PFSK-1 (cell line): ENCODE results near the gene PHF2.

Experiments used
- FOXP2 ChIP-seq: optimal IDR thresholded peaks from 2 replicates; pipeline ENCODE3; 2011; ENCODE audit warnings: borderline replicate concordance, control low read depth, inconsistent platforms; ENCODE audit not compliant: insufficient read depth; ENCODE audit errors: extremely low read length, extremely low read depth
- POLR2AphosphoS5 ChIP-seq: IDR thresholded peaks from 2 replicates; pipeline ENCODE4 v1.6.1; 2012; ENCODE audit warnings: low read depth, mild to moderate bottlenecking, control low read depth, low read length, moderate library complexity
- SIN3A ChIP-seq: IDR thresholded peaks from 2 replicates; pipeline ENCODE4 v1.6.1; 2012; ENCODE audit warnings: mild to moderate bottlenecking, low read length, moderate library complexity, borderline replicate concordance; ENCODE audit not compliant: insufficient read depth
- TAF1 ChIP-seq: IDR thresholded peaks from 2 replicates; pipeline ENCODE4 v1.6.1; 2012; ENCODE audit warnings: low read length, control low read depth, borderline replicate concordance; ENCODE audit not compliant: insufficient read depth
- TF ChIP-seq, protein P1 (sequence below), 2 experiments: IDR thresholded peaks; 2 replicates each; pipeline versions ENCODE4 v1.6.1 to v1.8.0; 2011 to 2012; ENCODE audit warnings: low read depth in 2 of 2, low read length in 2 of 2, control low read depth in 1 of 2, inconsistent platforms in 1 of 2, mild to moderate bottlenecking in 1 of 2, moderate library complexity in 1 of 2; ENCODE audit not compliant: insufficient read depth in 1 of 2

PHF2 gene

DNA sequence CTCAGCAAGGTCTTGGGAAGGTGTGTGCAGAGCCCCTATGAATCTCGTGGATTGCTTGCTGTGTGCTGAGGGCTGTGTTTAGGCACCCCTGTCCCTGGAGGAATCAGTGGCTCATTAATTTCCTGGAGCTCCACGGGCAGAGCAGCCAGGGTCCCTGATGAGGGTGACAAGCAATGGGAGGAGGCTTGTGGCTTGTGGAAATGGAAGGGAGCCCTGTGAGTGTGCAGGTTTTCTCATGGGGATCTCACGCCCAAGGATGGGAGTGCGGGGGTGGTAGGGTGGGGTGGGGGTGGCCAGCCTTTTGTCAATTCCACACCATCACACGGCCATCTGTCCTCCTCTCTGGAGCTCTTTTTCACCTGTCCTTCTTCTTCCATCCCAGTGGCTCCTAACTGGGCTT lies 25.3 kb downstream of the PHF2 start:
- TF ChIP-seq, protein P1, sequence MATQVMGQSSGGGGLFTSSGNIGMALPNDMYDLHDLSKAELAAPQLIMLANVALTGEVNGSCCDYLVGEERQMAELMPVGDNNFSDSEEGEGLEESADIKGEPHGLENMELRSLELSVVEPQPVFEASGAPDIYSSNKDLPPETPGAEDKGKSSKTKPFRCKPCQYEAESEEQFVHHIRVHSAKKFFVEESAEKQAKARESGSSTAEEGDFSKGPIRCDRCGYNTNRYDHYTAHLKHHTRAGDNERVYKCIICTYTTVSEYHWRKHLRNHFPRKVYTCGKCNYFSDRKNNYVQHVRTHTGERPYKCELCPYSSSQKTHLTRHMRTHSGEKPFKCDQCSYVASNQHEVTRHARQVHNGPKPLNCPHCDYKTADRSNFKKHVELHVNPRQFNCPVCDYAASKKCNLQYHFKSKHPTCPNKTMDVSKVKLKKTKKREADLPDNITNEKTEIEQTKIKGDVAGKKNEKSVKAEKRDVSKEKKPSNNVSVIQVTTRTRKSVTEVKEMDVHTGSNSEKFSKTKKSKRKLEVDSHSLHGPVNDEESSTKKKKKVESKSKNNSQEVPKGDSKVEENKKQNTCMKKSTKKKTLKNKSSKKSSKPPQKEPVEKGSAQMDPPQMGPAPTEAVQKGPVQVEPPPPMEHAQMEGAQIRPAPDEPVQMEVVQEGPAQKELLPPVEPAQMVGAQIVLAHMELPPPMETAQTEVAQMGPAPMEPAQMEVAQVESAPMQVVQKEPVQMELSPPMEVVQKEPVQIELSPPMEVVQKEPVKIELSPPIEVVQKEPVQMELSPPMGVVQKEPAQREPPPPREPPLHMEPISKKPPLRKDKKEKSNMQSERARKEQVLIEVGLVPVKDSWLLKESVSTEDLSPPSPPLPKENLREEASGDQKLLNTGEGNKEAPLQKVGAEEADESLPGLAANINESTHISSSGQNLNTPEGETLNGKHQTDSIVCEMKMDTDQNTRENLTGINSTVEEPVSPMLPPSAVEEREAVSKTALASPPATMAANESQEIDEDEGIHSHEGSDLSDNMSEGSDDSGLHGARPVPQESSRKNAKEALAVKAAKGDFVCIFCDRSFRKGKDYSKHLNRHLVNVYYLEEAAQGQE (IDR thresholded peaks at IDR 0.05; ENCODE audit: insufficient read depth in 1 of 2, low read depth in 2 of 2, low read length in 2 of 2) = no peak
- no peak for TF ChIP-seq FOXP2
- TF ChIP-seq TAF1 = no peak
- no peak for TF ChIP-seq POLR2AphosphoS5
- no peak for TF ChIP-seq SIN3A

DNA sequence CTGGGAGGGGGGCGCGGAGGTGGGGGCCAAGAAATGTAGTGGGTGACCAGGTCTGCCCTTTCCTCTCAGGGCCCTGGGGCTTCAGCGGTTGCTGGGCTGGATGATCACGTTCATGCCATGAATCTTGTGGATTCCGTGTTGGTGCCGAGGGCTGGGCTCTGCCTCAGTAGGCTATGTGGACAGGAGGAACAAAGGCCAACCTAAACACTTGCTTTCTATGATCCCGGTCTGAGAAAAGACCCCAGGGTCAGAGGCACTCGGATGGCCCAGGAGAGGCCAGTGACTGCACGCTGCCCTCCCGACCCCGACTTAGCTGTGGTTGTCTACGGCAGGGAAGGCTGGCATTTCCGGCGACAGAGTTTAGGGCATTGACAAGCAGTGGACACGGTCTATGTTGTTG lies 26.6 kb downstream of the PHF2 start:
- TF ChIP-seq FOXP2 = no peak
- no peak for TF ChIP-seq TAF1
- TF ChIP-seq, protein P1 (IDR thresholded peaks at IDR 0.05; ENCODE audit: insufficient read depth in 1 of 2, low read depth in 2 of 2, low read length in 2 of 2) = no peak
- no peak for TF ChIP-seq SIN3A
- TF ChIP-seq POLR2AphosphoS5 = no peak

DNA sequence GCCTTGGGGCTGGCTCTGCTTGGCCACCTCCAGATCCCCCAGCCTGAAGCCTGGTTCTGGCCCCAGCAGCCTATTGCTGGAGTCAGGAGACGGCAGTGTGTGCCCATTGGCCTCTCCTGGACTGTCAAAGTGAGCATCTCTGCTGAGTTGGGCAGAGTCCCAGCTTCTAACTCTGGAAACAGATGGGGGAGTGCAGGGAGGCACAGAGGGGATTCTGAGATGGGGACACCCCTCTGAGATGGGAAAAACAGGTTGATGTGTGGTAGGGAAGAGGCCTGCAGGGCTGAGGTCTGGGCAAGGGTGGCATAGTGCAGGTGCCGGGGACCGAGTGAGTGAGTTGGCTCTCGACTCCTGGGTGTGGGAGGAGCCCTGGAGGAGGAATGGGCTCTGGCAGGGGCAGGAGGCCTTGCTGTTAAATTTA lies 27.5 kb downstream of the PHF2 start:
- TF ChIP-seq POLR2AphosphoS5 (no peak), FOXP2 (no peak), TAF1 (no peak), SIN3A (no peak)
- TF ChIP-seq, protein P1 (IDR thresholded peaks at IDR 0.05; ENCODE audit: insufficient read depth in 1 of 2, low read depth in 2 of 2, low read length in 2 of 2) = no peak

DNA sequence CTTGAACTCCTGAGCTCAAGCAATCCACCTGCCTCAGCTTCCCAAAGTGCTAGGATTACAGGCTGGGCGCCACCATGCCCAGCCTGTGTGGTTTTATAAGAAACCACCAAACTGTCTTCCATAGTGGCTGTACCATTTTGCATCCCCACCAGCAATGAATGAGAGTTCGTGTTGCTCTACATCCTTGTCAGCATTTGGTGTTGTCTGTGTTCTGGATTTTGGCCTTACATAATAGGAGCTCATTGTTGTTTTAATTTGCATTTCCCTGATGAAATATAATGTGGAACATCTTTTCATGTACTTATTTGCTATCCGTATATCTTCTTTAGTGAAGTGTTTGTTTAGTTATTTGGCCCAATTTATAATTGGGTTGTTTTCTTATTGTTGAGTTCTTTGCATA lies 29.8 kb downstream of the PHF2 start:
- no peak for TF ChIP-seq FOXP2
- TF ChIP-seq TAF1 = no peak
- TF ChIP-seq POLR2AphosphoS5 = no peak
- TF ChIP-seq SIN3A = no peak
- TF ChIP-seq, protein P1 (IDR thresholded peaks at IDR 0.05; ENCODE audit: insufficient read depth in 1 of 2, low read depth in 2 of 2, low read length in 2 of 2) = no peak

DNA sequence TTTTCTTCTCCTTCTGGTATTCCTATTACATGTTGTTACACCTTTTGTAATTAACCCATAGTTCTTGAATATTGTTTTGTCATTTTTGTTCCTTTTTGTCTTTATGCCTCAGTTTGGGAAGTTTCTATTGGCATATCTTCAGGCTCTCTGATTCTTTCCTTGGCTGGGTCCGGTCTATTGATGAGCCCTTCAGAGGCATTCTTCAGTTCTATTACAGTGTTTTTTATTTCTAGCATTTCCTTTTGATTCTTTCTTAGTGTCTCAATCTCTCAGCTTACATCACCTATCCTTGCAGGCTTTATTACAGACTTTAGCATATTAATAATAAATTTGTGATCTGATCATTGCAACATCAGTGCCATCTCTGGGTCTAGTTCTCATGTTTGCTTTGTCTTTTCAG lies 33.8 kb downstream of the PHF2 start:
- TF ChIP-seq, protein P1 (IDR thresholded peaks at IDR 0.05; ENCODE audit: insufficient read depth in 1 of 2, low read depth in 2 of 2, low read length in 2 of 2) = no peak
- TF ChIP-seq TAF1 (no peak), SIN3A (no peak), POLR2AphosphoS5 (no peak), FOXP2 (no peak)
